HG03439 (cell line): ENCODE data around the gene MYPOP.

Source experiments
- ATAC-seq: cut with Tn5 transposase; IDR thresholded peaks from one replicate; pipeline ENCODE4 v1.9.1; 2021; ENCODE audit warnings: mild to moderate bottlenecking, moderate library complexity; ENCODE audit not compliant: unreplicated experiment

Gene MYPOP

DNA sequence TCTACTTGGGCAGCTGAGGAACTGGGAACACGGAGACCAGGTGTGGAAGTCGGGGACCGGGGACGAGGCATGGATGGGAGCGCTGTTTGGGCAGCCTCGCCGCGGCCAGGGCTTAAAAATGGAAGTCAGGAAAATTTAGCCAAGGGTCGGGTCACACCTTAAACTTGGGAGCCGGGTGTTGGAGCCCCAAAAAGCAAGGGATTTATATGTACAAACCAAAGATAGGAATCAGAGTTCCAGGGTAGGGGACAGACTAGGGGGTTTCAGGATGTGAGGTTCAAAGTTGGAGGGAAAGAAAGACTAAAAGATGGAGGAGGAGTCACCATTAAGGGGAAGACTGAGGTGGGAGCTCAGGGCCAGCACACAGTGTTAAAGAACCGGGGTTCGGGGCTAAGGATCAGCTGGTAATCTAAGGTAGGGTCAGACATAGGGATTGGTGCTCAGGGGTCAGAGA lies 37.8 kb downstream of the MYPOP start:
- ATAC-seq = no peak

DNA sequence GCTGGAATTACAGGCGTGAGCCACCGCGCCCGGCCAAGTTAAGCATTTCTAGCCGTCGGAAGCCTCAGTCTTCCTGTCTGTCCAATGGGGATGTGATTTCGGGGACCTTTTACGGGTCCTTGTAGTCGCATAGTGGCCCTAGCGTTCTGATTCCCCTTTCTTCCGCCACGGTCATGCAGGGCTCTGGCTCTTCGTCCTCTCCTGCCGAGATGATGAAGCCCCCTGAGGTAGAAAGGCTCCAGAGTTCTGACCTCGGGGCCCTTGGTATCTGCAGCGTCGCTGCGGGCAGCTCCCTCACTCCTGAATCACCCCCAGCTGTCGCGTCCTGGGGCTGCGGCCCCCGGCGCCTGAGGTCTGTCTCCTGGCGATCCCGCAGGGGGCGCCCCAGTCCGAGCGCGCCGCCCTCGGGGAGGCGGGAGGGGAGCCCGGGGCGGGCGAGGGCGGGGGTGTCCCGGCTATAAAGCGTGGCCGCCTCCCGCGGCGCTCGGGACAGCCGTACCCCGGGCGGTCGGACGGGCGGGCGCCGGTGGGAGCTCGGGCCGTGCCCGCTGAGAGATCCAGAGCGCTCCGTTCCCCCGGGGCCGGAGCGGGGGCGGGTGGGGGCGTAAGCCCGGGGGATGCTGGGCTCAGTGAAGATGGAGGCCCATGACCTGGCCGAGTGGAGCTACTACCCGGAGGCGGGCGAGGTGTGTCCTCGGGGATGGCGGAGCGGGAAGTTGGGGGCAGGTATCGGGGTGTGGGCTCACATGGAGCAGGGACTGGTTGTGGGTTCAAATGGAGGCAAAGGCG lies 38.4 kb downstream of the MYPOP start, which contains the start of gene FOXA3:
Gene FOXA3 (plus strand): TSS at position 487 of the 789 bp plus-strand sequence. CDS start 131 bp downstream, at position 618.
- ATAC-seq = no peak

DNA sequence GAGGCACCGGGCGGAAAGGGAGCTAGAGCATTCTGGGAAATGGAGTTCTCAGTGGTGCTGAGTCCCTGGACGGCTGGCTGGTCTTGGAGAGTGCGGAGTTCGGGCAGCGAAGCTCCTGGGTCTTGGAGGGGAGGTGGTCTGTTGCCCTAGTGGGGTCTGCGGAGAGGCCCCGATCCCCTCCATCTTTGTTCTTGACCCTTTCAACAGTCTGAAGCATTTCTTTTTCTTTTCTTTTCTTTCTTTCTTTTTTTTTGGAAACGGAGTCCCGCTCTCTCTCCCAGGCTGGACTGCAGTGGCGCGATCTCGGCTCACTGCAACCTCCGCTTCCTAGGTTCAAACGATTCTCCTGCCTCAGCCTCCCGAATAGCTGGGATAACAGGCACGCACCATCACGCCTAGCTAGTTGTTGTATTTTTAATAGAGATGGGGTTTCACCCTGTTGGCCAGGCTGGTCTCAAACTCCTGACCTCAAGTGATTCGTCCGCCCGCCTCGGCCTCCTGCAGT lies 39.0 kb downstream of the MYPOP start:
- ATAC-seq = no peak

GRCh38 chr19:45862564-45863334 lies 39.7 kb downstream of the MYPOP start, which contains the start of gene SYMPK:
TSS of gene SYMPK (minus strand) at chr19:45863147. CDS start at chr19:45854495, 8,652 bp downstream.
- peak; percentile 89 for ATAC-seq

DNA sequence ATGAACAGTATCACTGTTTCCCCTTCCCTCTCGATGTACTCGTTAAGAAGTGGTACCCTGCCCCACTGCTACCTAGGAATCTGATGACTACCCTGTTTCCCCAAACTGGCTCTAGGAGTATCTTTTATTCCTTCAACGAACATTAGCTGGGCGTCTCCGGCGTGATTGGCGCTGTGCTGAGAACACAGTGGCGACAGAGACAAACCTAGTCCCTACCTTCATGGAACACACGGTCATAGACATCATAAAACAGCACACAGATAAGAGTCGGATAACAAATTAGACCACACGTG lies 40.2 kb downstream of the MYPOP start:
- no peak for ATAC-seq

GRCh38 chr19:45860359-45861259 lies 41.8 kb downstream of the MYPOP start:
- no peak for ATAC-seq

GRCh38 chr19:45854167-45854778 lies 48.1 kb downstream of the MYPOP start:
- ATAC-seq = no peak

- ATAC-seq = no peak
These were observed 49.4 kb downstream of the MYPOP start for GRCh38 chr19:45852983-45853382.

- ATAC-seq = no peak
These were observed 50.2 kb downstream of the MYPOP start for GRCh38 chr19:45852145-45852750.

DNA sequence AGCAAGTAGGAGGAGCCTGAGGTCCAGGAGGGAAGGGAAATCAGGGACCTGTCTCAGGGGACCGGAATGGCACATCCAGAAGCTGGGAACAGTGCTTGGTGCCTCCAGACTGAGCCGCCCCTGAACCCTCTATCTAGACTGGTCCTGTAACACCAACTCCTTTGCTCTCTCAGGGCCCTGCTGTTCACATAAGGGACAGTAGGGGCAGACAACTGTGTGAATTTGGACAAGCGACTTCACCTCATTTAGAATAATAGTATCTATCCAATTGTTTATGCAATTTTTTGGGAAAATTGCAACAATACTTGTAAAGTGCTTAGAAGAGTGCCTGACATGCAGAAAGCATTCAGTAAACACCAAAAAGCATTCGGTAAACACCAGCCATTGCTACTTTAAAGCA lies 53.5 kb downstream of the MYPOP start:
- ATAC-seq = no peak

GRCh38 chr19:45847663-45848062 lies 54.8 kb downstream of the MYPOP start:
- no peak for ATAC-seq

GRCh38 chr19:45842198-45842597 lies 60.2 kb downstream of the MYPOP start:
- no peak for ATAC-seq
